OCI-LY3 (cell line): ENCODE measurements around the gene BPNT1.

Experiments
- CTCF ChIP-seq: fragments of 200-600, 300-600 bp; sonication (generic); IDR thresholded peaks from 2 replicates; pipeline ENCODE4 v1.5.1; 2014; ENCODE audit warnings: antibody characterized with exemption, low read length, low read depth
- EZH2phosphoT487 ChIP-seq: fragments of 200-600 bp; shearing (Covaris generic); IDR thresholded peaks from 2 replicates; pipeline ENCODE4 v1.6.1; 2018; ENCODE audit warnings: antibody characterized with exemption, mixed run types, low read depth

GRCh38 chr1:220124542-220124941, 35.0 kb upstream of the BPNT1 start:
- TF ChIP-seq CTCF (no peak), EZH2phosphoT487 (no peak)
